Stimulated activated CD4-positive, alpha-beta T cell treated with anti-CD3 and anti-CD28 coated beads, Interleukin-1b, Interleukin-23, amount 100 ng/mL, for 48 hours (primary cell): ENCODE measurements around the gene CD302.
A peak's percentile ranks its signal among the peaks of the same experiment; 100 is the strongest.
"Not testable (repeated sequence)": the region's sequence is repeated elsewhere in the genome, so short reads cannot be mapped to it uniquely, and the experiment has no call there.

Source experiments
- DNase-seq: peaks from one replicate; pipeline ENCODE4 v3.0.0-alpha.2; 2020

CD302 gene

GRCh38 chr2:159797543-159798375 is at the start of gene CD302:
Gene CD302 (minus strand): TSS chr2:159798208. CDS start chr2:159798198, 10 bp downstream.
- DNase-seq = peak; percentile 23

- no peak for DNase-seq
These were observed 48.6 kb upstream of the CD302 start for GRCh38 chr2:159846564-159846963.

GRCh38 chr2:159840616-159841015 is 42.6 kb upstream of the CD302 start:
- DNase-seq = no peak

GRCh38 chr2:159832858-159833257 is 34.9 kb upstream of the CD302 start:
- DNase-seq = no peak

GRCh38 chr2:159832026-159832425 is 34.0 kb upstream of the CD302 start:
- no peak for DNase-seq

- DNase-seq = no peak
These were observed 31.4 kb upstream of the CD302 start for GRCh38 chr2:159829376-159829775.

GRCh38 chr2:159828738-159829137 is 30.7 kb upstream of the CD302 start:
- no peak for DNase-seq

- DNase-seq = not testable (repeated sequence)
These were observed 24.4 kb upstream of the CD302 start for GRCh38 chr2:159822478-159822833.

- not testable (repeated sequence) for DNase-seq
These were observed 23.9 kb upstream of the CD302 start for GRCh38 chr2:159821775-159822477.

GRCh38 chr2:159818940-159819339 is 20.9 kb upstream of the CD302 start:
- no peak for DNase-seq

- no peak for DNase-seq
These were observed 19.3 kb upstream of the CD302 start for GRCh38 chr2:159817283-159817682.

- no peak for DNase-seq
These were observed 13.2 kb upstream of the CD302 start for GRCh38 chr2:159811232-159811631.

GRCh38 chr2:159808032-159808425 is 10.0 kb upstream of the CD302 start:
- no peak for DNase-seq

GRCh38 chr2:159807183-159808031 is 9.4 kb upstream of the CD302 start:
- no peak for DNase-seq

- no peak for DNase-seq
These were observed 6.9 kb upstream of the CD302 start for GRCh38 chr2:159804941-159805340.

- DNase-seq = no peak
These were observed 5.4 kb upstream of the CD302 start for GRCh38 chr2:159803235-159803962.

GRCh38 chr2:159802673-159803072 is 4.7 kb upstream of the CD302 start:
- DNase-seq = no peak

- no peak for DNase-seq
These were observed 1.8 kb upstream of the CD302 start for GRCh38 chr2:159799833-159800232.

GRCh38 chr2:159798376-159798725 is 343 bp upstream of the CD302 start:
- DNase-seq = no peak

GRCh38 chr2:159797225-159797542 is 824 bp downstream of the CD302 start:
- no peak for DNase-seq

- no peak for DNase-seq
These were observed 1.9 kb downstream of the CD302 start for GRCh38 chr2:159795841-159796690.

- no peak for DNase-seq
These were observed 4.7 kb downstream of the CD302 start for GRCh38 chr2:159793326-159793725.
